Measurements from ENCODE around the gene FOXN3. TPM values are rescaled to one million over a fixed set of nuclear protein-coding genes. Genes with fewer than 3 reads are reported as not detected.
"Not testable (repeated sequence)": the region's sequence is repeated elsewhere in the genome, so short reads cannot be mapped to it uniquely, and the experiment has no call there.

Gene FOXN3
- total RNA-seq, 1 donor from 2014 or later = 34.5 TPM

DNA sequence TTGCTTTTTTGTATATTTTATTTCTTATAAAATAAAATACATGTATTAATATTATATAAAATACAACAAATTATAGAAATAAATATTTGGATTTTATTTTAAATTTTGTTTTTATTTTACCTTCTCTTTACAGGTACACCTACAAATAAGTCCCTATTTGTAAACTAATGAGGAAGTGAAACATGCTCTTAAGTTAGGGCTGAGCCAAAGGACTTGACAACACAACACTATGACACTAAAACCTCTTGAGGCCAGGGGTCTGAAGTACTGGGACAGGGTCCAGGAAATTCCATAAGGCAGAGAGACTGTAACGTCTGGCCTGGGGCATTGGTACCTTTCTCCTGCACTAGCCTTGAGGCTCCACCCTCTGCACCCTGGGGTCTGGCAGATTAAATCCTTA lies 293.2 kb downstream of the FOXN3 start:
- H3K27me3 ChIP-seq (ENCODE audit: control insufficient read depth, insufficient read depth, low read length) = peaks cover 6% of the 10 kb centered on the region
- no peak overlapping the region for H3K4me3 ChIP-seq (ENCODE audit: low read depth, low read length)
- DNase-seq (ENCODE audit: low read depth) = no peak
- H3K36me3 ChIP-seq (ENCODE audit: control insufficient read depth, insufficient read depth, low read length) = no peaks in the 10 kb centered on the region
- TF ChIP-seq CTCF (IDR thresholded peaks at IDR 0.05; ENCODE audit: insufficient read depth, low read length, poor library complexity, severe bottlenecking) = no peak

- no peak for DNase-seq (ENCODE audit: low read depth)
- no peak for TF ChIP-seq CTCF (IDR thresholded peaks at IDR 0.05; ENCODE audit: insufficient read depth, low read length, poor library complexity, severe bottlenecking)
- H3K36me3 ChIP-seq (ENCODE audit: control insufficient read depth, insufficient read depth, low read length) = no peaks in the 10 kb centered on the region
- H3K4me3 ChIP-seq (ENCODE audit: low read depth, low read length) = no peak overlapping the region
- H3K27me3 ChIP-seq (ENCODE audit: control insufficient read depth, insufficient read depth, low read length) = peaks cover 6% of the 10 kb centered on the region
Measured at GRCh38 chr14:89123215-89123614, 293.8 kb downstream of the FOXN3 start.

DNA sequence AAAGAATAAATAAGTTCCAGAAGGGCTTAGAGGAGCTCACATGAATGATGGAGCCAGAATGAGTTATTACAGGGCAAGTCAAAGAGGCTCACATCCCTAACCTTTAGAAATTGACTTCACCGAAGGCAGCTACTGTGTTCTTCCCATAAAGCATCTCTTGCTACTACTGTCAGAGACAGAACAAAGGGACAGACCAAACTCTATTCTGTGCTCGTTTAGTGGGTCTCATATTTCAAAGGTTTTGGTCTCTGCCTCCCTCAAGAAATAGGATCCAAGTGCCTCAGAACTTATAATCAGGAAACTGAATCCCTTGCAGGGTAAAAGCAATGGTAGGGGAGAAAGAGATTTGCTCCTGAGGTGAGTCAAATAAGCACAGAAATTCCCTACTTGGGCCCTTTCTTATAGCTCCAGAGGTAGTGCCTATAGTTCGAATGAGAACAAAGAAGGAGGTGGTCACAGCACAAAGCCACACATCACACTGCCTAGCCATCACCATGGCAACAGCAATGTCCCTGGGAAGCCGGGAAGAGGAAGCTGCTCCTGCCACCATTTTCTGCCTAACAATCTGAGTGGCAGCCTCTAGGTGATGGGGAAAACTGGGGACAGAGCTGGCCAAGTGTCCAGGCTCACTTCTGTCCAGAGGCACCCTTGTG lies 294.9 kb downstream of the FOXN3 start:
- H3K27me3 ChIP-seq (ENCODE audit: control insufficient read depth, insufficient read depth, low read length) = peaks cover 6% of the 10 kb centered on the region
- no peak overlapping the region for H3K4me3 ChIP-seq (ENCODE audit: low read depth, low read length)
- DNase-seq (ENCODE audit: low read depth) = no peak
- H3K36me3 ChIP-seq (ENCODE audit: control insufficient read depth, insufficient read depth, low read length) = no peaks in the 10 kb centered on the region
- TF ChIP-seq CTCF (IDR thresholded peaks at IDR 0.05; ENCODE audit: insufficient read depth, low read length, poor library complexity, severe bottlenecking) = no peak

- TF ChIP-seq CTCF (IDR thresholded peaks at IDR 0.05; ENCODE audit: insufficient read depth, low read length, poor library complexity, severe bottlenecking) = no peak
- Histone ChIP-seq H3K27me3 (ENCODE audit: control insufficient read depth, insufficient read depth, low read length) (peaks cover 2% of the 10 kb centered on the region), H3K36me3 (ENCODE audit: control insufficient read depth, insufficient read depth, low read length) (no peaks in the 10 kb centered on the region), H3K4me3 (ENCODE audit: low read depth, low read length) (no peak overlapping the region)
- no peak for DNase-seq (ENCODE audit: low read depth)
Measured at GRCh38 chr14:89117012-89117411, 300.0 kb downstream of the FOXN3 start.

GRCh38 chr14:89114109-89114508 lies 302.9 kb downstream of the FOXN3 start:
- no peaks in the 10 kb centered on the region for H3K36me3 ChIP-seq (ENCODE audit: control insufficient read depth, insufficient read depth, low read length)
- peaks cover 2% of the 10 kb centered on the region for H3K27me3 ChIP-seq (ENCODE audit: control insufficient read depth, insufficient read depth, low read length)
- no peak for TF ChIP-seq CTCF (IDR thresholded peaks at IDR 0.05; ENCODE audit: insufficient read depth, low read length, poor library complexity, severe bottlenecking)
- no peak overlapping the region for H3K4me3 ChIP-seq (ENCODE audit: low read depth, low read length)
- DNase-seq (ENCODE audit: low read depth) = no peak

DNA sequence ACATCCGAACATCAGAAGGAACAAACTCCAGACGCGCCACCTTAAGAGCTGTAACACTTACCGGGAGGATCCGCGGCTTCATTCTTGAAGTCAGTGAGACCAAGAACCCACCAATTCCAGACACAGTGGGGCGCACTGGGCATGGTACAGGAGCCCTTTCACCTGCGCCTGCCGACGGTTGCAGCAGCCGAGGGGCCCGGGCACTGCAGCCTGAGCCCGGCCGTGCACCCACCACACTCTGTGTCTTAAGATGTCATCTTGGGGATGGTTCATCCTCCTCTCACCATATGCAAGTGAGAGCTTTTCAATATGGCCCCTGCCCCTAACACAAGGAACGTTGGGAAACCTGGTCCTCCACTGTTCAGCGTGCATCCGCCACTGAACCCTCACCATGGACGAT lies 304.3 kb downstream of the FOXN3 start:
- H3K27me3 ChIP-seq (ENCODE audit: control insufficient read depth, insufficient read depth, low read length) = peaks cover 2% of the 10 kb centered on the region
- no peak for TF ChIP-seq CTCF (IDR thresholded peaks at IDR 0.05; ENCODE audit: insufficient read depth, low read length, poor library complexity, severe bottlenecking)
- no peaks in the 10 kb centered on the region for H3K36me3 ChIP-seq (ENCODE audit: control insufficient read depth, insufficient read depth, low read length)
- H3K4me3 ChIP-seq (ENCODE audit: low read depth, low read length) = no peak overlapping the region
- no peak for DNase-seq (ENCODE audit: low read depth)

DNA sequence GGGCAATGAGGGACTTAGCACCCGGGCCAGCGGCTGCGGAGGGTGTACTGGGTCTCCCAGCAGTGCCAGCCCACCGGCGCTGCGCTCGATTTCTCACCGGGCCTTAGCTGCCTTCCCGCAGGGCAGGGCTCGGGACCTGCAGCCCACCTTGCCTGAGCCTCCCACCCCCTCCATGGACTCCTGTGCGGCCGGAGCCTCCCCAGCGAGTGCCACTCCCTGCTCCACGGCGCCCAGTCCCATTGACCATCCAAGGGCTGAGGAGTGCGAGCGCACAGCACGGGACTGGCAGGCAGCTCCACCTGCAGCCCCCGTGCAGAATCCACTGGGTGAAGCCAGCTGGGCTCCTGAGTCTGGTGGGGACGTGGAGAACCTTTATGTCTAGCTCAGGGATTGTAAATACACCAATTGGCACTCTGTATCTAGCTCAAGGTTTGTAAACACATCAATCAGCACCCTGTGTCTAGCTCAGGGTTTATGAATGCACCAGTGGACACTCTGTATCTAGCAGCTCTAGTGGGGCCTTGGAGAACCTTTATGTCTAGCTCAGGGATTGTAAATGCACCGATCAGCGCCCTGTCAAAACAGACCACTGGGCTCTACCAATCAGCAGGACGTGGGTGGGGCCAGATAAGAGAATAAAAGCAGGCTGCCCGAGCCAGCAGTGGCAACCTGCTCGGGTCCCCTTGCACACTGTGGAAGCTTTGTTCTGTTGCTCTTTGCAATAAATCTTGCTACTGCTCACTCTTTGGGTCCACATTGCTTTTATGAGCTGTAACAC lies 305.1 kb downstream of the FOXN3 start:
- H3K36me3 ChIP-seq (ENCODE audit: control insufficient read depth, insufficient read depth, low read length); H3K27me3 ChIP-seq (ENCODE audit: control insufficient read depth, insufficient read depth, low read length); H3K4me3 ChIP-seq (ENCODE audit: low read depth, low read length); DNase-seq (ENCODE audit: low read depth): not testable (repeated sequence)

DNA sequence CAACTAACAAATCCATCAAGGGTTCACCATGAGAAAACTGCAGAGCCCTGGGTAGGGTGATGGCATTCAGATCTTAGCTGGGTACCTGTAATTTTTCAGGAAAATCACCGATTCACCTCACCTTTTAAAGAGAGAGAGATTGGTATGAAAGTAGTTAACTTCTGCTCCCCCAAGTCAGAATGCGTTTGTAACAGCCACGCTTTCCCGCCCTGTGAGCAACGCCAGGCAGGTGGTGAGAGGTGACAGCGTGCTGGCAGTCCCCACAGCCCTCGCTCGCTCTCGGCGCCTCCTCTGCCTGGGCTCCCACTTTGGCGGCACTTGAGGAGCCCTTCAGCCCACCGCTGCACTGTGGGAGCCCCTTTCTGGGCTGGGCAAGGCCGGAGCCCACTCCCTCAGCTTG lies 305.8 kb downstream of the FOXN3 start:
- not testable (repeated sequence) for H3K4me3 ChIP-seq (ENCODE audit: low read depth, low read length); DNase-seq (ENCODE audit: low read depth); H3K36me3 ChIP-seq (ENCODE audit: control insufficient read depth, insufficient read depth, low read length); H3K27me3 ChIP-seq (ENCODE audit: control insufficient read depth, insufficient read depth, low read length)

Measured in kidney epithelial cell (primary cell).